ENCODE measurements around the gene HSD11B1L.
"Not testable (repeated sequence)": the region's sequence is repeated elsewhere in the genome, so short reads cannot be mapped to it uniquely, and the experiment has no call there.

Gene HSD11B1L

DNA sequence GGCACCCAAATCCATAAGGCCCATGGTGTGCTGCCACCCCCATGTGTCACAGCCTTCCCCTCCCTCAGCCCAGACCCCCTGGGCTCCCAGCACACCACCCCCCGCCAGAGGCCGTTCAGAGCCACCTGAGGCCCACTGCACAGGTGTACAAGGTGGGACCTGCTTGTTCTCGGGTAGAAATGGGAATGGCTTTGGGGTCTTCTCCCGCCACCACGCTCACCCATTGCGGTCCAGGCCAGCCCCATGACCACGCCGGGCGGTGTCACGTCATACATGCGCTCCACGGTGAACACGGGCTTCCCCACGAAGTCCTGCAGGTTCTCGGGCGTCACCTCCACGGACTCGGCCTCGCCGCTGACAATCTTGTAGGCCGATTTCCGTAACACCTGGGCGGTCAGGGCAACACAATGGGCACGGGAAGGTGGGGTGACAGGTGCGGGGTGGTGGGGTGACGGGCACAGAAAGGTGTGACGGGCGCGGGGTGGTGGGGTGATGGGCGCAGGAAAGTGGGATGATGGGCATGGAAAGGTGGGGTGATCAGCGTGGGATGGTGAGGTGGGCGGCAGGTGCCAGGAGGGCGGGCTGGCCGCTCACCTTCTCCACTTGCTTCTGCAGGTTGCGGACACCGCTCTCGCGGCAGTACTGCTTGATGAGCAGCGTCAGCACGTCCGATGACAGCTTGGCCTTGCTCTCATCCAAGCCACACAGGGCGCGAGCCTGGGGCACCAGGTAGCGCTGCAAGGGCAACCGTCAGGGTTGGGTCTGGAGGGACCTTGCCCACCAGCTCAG lies 13.5 kb downstream of the HSD11B1L start:
- Histone ChIP-seq H3K27ac (ENCODE audit: low read depth, low read length, severe bottlenecking) (no peak overlapping the region), H3K36me3 (ENCODE audit: control insufficient read depth, insufficient read depth, low read length) (peaks cover 64% of the 10 kb centered on the region), H3K4me3 (ENCODE audit: extremely low read depth, insufficient read depth, low read length, poor library complexity, severe bottlenecking) (no peak overlapping the region), H3K4me1 (ENCODE audit: control insufficient read depth, insufficient read depth, low read length, poor library complexity, severe bottlenecking) (peaks cover 7% of the 10 kb centered on the region), H3K9me3 (ENCODE audit: control insufficient read depth, low read length) (no peaks in the 10 kb centered on the region)
- WGBS, 2 experiments (ENCODE audit: insufficient coverage in 2 of 2): 96% methylated on average over 39 to 40 of the region's 45 CpGs

DNA sequence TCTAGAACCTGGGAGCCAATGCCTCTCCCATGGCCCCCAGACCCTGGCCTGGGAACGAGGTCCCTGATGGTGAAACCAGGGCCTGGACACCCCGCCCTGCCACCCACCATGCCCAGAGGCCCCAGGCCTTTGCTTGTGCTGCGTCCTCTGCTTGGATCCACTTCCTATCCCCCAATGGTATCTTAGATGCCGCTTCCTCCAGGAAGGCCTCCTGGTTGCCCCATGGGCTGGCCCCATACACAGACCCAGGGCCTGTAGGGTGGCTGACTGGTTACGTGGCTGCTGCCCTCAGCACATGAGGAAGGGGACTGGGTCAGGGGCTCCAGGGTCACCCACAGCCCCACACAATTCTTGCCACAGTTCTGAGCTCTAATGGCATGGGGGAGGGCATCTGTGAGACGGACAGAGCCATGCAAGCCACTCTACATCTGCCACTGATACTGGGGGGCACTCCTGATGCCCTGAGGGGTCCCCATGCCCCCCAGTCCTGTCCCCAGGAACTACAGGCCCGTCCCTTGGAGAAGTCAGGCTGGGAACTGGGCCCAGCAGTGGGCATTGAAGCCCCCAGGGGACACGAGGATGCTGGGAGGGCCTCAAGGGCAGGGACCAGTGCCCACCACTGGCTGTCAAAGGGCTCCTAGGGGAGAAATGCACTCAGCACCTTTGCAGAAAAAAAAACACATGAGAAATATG lies 14.3 kb downstream of the HSD11B1L start:
- peaks cover 67% of the 10 kb centered on the region for H3K36me3 ChIP-seq (ENCODE audit: control insufficient read depth, insufficient read depth, low read length)
- H3K4me3 ChIP-seq (ENCODE audit: extremely low read depth, insufficient read depth, low read length, poor library complexity, severe bottlenecking): no peak overlapping the region
- WGBS, 2 experiments (ENCODE audit: insufficient coverage in 2 of 2): 96 to 97% methylated on average over 6 to 7 of the region's 8 CpGs
- no peaks in the 10 kb centered on the region for H3K9me3 ChIP-seq (ENCODE audit: control insufficient read depth, low read length)
- H3K27ac ChIP-seq (ENCODE audit: low read depth, low read length, severe bottlenecking): no peak overlapping the region
- H3K4me1 ChIP-seq (ENCODE audit: control insufficient read depth, insufficient read depth, low read length, poor library complexity, severe bottlenecking): peaks cover 7% of the 10 kb centered on the region

- H3K27ac ChIP-seq (ENCODE audit: low read depth, low read length, severe bottlenecking): no peak overlapping the region
- peaks cover 74% of the 10 kb centered on the region for H3K36me3 ChIP-seq (ENCODE audit: control insufficient read depth, insufficient read depth, low read length)
- H3K4me1 ChIP-seq (ENCODE audit: control insufficient read depth, insufficient read depth, low read length, poor library complexity, severe bottlenecking): peaks cover 7% of the 10 kb centered on the region
- no peaks in the 10 kb centered on the region for H3K9me3 ChIP-seq (ENCODE audit: control insufficient read depth, low read length)
- H3K4me3 ChIP-seq (ENCODE audit: extremely low read depth, insufficient read depth, low read length, poor library complexity, severe bottlenecking): no peak overlapping the region
- 95 to 96% methylated on average over 26 to 28 of the region's 28 CpGs for WGBS, 2 experiments (ENCODE audit: insufficient coverage in 2 of 2)
Observed at GRCh38 chr19:5695649-5696195, 14.9 kb downstream of the HSD11B1L start.

DNA sequence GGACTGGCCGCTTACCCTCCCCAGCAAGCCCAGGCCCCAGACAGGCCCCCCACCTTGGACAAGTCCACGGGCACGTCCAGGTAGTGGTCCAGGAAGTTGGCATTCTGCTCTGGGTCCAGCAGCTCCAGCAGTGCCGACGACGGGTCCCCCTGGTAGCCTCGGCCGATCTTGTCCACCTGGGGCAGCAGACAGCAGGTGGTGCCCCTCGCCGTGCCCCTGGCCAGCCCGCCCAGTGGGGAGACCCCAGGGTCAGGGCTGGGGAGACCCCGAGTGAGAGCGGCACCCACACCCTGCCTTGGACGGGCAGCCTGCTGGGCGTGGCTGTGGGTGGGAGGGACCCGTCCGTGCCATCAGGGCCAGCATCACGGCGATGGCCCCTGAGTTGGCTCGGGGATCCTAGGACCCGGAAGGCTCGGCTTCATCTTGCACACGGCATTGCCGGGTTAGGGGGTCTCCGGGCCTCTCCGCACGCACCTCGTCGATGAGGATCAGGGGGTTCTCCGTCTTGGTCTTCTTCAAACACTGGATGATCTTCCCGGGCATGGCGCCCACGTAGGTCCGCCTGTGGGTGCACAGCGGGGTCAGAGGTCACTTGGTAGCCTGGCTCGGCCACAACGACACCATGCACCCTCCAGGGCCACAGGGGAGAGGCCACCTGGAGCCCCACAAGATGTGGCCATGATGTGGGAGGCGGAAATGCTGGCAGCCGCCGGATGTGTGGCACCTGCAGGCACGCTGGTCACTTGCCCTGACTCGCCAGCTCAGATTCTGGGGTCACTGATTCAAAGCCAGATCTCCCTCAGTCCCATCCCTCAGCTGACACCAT lies 15.6 kb downstream of the HSD11B1L start:
- no peak overlapping the region for H3K4me3 ChIP-seq (ENCODE audit: extremely low read depth, insufficient read depth, low read length, poor library complexity, severe bottlenecking)
- H3K36me3 ChIP-seq (ENCODE audit: control insufficient read depth, insufficient read depth, low read length): peaks cover 74% of the 10 kb centered on the region
- H3K27ac ChIP-seq (ENCODE audit: low read depth, low read length, severe bottlenecking): peak overlapping the region; percentile 36
- no peaks in the 10 kb centered on the region for H3K9me3 ChIP-seq (ENCODE audit: control insufficient read depth, low read length)
- peaks cover 7% of the 10 kb centered on the region for H3K4me1 ChIP-seq (ENCODE audit: control insufficient read depth, insufficient read depth, low read length, poor library complexity, severe bottlenecking)
- 93 to 94% methylated on average over 39 to 42 of the region's 42 CpGs for WGBS, 2 experiments (ENCODE audit: insufficient coverage in 2 of 2)

- no peak overlapping the region for H3K4me3 ChIP-seq (ENCODE audit: extremely low read depth, insufficient read depth, low read length, poor library complexity, severe bottlenecking)
- H3K4me1 ChIP-seq (ENCODE audit: control insufficient read depth, insufficient read depth, low read length, poor library complexity, severe bottlenecking): peaks cover 7% of the 10 kb centered on the region
- peaks cover 67% of the 10 kb centered on the region for H3K36me3 ChIP-seq (ENCODE audit: control insufficient read depth, insufficient read depth, low read length)
- WGBS, 2 experiments (ENCODE audit: insufficient coverage in 2 of 2): 93% methylated on average over 24 to 25 of the region's 25 CpGs
- H3K9me3 ChIP-seq (ENCODE audit: control insufficient read depth, low read length): no peaks in the 10 kb centered on the region
- peak overlapping the region; percentile 36 for H3K27ac ChIP-seq (ENCODE audit: low read depth, low read length, severe bottlenecking)
Observed at GRCh38 chr19:5697022-5697889, 16.4 kb downstream of the HSD11B1L start.

DNA sequence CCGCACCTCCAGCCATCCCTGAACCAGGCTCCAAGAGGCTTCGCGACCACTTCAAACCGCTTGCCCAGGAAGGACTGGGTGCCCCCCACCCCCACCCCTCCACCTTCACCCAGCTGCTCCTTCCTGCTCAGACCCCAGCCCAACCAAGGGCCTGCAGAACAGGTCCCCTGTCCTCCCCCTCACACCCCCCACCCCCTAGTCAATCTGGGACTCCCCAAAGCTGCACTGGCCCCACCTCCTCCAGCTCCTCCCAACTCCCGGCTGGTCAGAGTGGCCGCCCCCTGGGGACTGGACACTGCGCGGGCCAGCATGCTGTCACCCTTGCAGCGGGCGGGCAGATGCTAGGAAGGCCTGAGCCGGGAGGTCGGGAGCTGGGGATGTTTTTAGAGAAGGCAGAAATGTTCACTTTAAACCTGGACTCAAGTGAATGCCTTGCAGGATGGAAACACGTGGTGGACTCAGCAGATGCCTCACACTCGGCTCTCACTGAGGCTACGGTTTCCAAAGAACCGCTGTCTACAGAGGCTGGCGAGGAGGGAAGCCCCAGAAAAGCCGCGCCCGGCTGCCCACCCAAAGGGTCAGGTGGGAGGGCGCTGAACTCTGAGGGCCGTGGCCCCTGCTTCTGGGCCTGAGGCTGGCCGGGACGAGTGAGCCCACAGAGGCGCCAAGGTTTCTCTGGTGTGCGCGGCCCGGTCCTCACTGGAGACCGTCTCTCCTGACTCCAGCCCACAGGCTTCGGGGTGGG lies 17.2 kb downstream of the HSD11B1L start:
- 93 to 94% methylated on average over 22 to 29 of the region's 30 CpGs for WGBS, 2 experiments (ENCODE audit: insufficient coverage in 2 of 2)
- H3K36me3 ChIP-seq (ENCODE audit: control insufficient read depth, insufficient read depth, low read length): peaks cover 61% of the 10 kb centered on the region
- no peaks in the 10 kb centered on the region for H3K9me3 ChIP-seq (ENCODE audit: control insufficient read depth, low read length)
- peaks cover 7% of the 10 kb centered on the region for H3K4me1 ChIP-seq (ENCODE audit: control insufficient read depth, insufficient read depth, low read length, poor library complexity, severe bottlenecking)
- no peak overlapping the region for H3K4me3 ChIP-seq (ENCODE audit: extremely low read depth, insufficient read depth, low read length, poor library complexity, severe bottlenecking)
- peak overlapping the region; percentile 36 for H3K27ac ChIP-seq (ENCODE audit: low read depth, low read length, severe bottlenecking)

DNA sequence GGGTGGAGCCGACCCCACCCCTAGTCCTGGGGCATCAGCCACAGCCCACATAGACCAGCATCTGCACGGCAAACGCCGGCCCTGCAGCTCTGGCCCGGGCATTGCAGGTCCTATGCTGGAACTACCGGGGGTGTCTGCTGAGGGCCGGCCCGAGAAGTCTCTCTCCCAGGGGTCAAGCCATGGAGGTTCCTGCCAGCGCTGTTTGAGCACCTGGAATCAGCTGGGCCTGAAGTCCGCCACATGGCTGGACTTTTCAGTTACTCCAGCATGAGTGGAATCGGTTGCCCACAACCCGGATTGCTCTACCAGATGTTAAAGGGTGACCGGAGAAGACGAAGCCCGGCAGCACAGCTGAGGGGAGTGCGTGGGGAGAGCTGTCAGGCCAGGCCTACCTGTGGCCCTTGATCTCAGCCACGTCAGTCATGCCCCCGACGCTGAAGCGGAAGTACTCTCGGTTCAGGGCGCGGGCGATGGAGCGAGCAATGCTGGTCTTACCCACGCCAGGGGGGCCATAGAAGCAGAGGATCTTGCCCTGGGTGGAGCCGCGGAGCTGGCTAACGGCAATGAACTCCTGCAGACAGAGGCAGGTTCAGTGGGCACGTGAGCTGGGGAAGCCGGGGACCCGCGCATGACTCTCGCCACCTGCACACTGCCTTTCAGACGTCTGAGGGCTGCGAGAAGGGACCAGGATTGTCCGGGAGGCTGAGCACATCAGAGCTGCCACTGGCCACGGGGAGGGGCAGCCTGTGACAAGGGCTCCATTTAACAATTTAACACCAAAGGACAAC lies 18.0 kb downstream of the HSD11B1L start:
- H3K4me1 ChIP-seq (ENCODE audit: control insufficient read depth, insufficient read depth, low read length, poor library complexity, severe bottlenecking): peaks cover 7% of the 10 kb centered on the region
- WGBS, 2 experiments (ENCODE audit: insufficient coverage in 2 of 2): 95 to 98% methylated on average over 36 to 37 of the region's 38 CpGs
- H3K9me3 ChIP-seq (ENCODE audit: control insufficient read depth, low read length): no peaks in the 10 kb centered on the region
- H3K27ac ChIP-seq (ENCODE audit: low read depth, low read length, severe bottlenecking): no peak overlapping the region
- peaks cover 61% of the 10 kb centered on the region for H3K36me3 ChIP-seq (ENCODE audit: control insufficient read depth, insufficient read depth, low read length)
- H3K4me3 ChIP-seq (ENCODE audit: extremely low read depth, insufficient read depth, low read length, poor library complexity, severe bottlenecking): no peak overlapping the region

GRCh38 chr19:5700455-5701092 lies 19.7 kb downstream of the HSD11B1L start:
- H3K4me3 ChIP-seq (ENCODE audit: extremely low read depth, insufficient read depth, low read length, poor library complexity, severe bottlenecking): no peak overlapping the region
- WGBS, 2 experiments (ENCODE audit: insufficient coverage in 2 of 2): 96% methylated on average over 17 to 21 of the region's 22 CpGs
- H3K27ac ChIP-seq (ENCODE audit: low read depth, low read length, severe bottlenecking): no peak overlapping the region
- H3K4me1 ChIP-seq (ENCODE audit: control insufficient read depth, insufficient read depth, low read length, poor library complexity, severe bottlenecking): peaks cover 7% of the 10 kb centered on the region
- no peaks in the 10 kb centered on the region for H3K9me3 ChIP-seq (ENCODE audit: control insufficient read depth, low read length)
- H3K36me3 ChIP-seq (ENCODE audit: control insufficient read depth, insufficient read depth, low read length): peaks cover 63% of the 10 kb centered on the region

DNA sequence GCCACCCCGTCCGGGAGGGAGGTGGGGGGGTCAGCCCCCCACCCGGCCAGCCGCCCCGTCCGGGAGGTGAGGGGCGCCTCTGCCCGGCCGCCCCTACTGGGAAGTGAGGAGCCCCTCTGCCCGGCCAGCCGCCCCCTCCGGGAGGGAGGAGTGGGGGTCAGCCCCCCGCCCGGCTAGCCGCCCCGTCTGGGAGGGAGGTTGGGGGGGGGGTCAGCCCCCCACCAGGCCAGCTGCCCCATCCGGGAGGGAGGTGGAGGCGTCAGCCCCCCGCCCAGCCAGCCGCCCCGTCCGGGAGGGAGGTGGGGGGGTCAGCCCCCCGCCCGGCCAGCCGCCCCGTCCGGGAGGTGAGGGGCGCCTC lies 21.2 kb downstream of the HSD11B1L start:
- H3K27ac ChIP-seq (ENCODE audit: low read depth, low read length, severe bottlenecking); H3K4me3 ChIP-seq (ENCODE audit: extremely low read depth, insufficient read depth, low read length, poor library complexity, severe bottlenecking); H3K9me3 ChIP-seq (ENCODE audit: control insufficient read depth, low read length); H3K4me1 ChIP-seq (ENCODE audit: control insufficient read depth, insufficient read depth, low read length, poor library complexity, severe bottlenecking): not testable (repeated sequence)
- WGBS, 2 experiments (ENCODE audit: insufficient coverage in 2 of 2): no CpG with 5 or more reads among the region's 28 CpGs
- H3K36me3 ChIP-seq (ENCODE audit: control insufficient read depth, insufficient read depth, low read length): peaks cover 70% of the 10 kb centered on the region
